Caki2 (cell line): ENCODE measurements around the gene TBC1D5. TPM values are rescaled to one million over a fixed set of nuclear protein-coding genes. Genes with fewer than 3 reads are reported as not detected.
"Not testable (repeated sequence)": the region's sequence is repeated elsewhere in the genome, so short reads cannot be mapped to it uniquely, and the experiment has no call there.

Experiments used
- DNase-seq: peaks from one replicate; pipeline ENCODE4 v3.0.0-alpha.2; 2015; ENCODE audit warnings: low read depth
- in situ Hi-C: cut with HindIII; loops from 2 replicates; pipeline ENCODE4 v1.10.0; 2016; ENCODE audit warnings: low sequenced_read_pairs, low pct_unique_long_range_greater_than_20kb, mixed read lengths
- total RNA-seq: library from RNA; depleted of rRNA; stranded (reverse); fragments of >200 nt; shearing (Covaris generic); gene quantifications from 2 replicates; pipeline ENCODE4 v1.2.3, GENCODE V29; 2014; ENCODE audit warnings: low replicate concordance

Gene TBC1D5
- total RNA-seq, 1 experiment from 2014 or later, result 69.2 TPM

GRCh38 chr3:17369973-17370372 lies 372.5 kb downstream of the TBC1D5 start:
- in situ Hi-C loops, result no loop called here
- no peak for DNase-seq

GRCh38 chr3:17367171-17367570 lies 375.3 kb downstream of the TBC1D5 start:
- DNase-seq, result no peak
- in situ Hi-C loops, result no loop called here

- in situ Hi-C loops, result no loop called here
- no peak for DNase-seq
These were observed 381.4 kb downstream of the TBC1D5 start for GRCh38 chr3:17360991-17361390.

- in situ Hi-C loops, result no loop called here
- no peak for DNase-seq
These were observed 382.5 kb downstream of the TBC1D5 start for GRCh38 chr3:17359911-17360310.

GRCh38 chr3:17357035-17357710 lies 385.3 kb downstream of the TBC1D5 start:
- no peak for DNase-seq
- in situ Hi-C loops, result no loop called here

GRCh38 chr3:17356585-17356984 lies 385.8 kb downstream of the TBC1D5 start:
- in situ Hi-C loops, result no loop called here
- DNase-seq, result no peak

- in situ Hi-C loops, result no loop called here
- DNase-seq, result no peak
These were observed 386.8 kb downstream of the TBC1D5 start for GRCh38 chr3:17355591-17355990.

GRCh38 chr3:17354341-17354740 lies 388.1 kb downstream of the TBC1D5 start:
- in situ Hi-C loops, result no loop called here
- DNase-seq, result no peak

- in situ Hi-C loops, result no loop called here
- DNase-seq, result no peak
These were observed 389.8 kb downstream of the TBC1D5 start for GRCh38 chr3:17352620-17353019.

GRCh38 chr3:17351193-17351592 lies 391.2 kb downstream of the TBC1D5 start:
- DNase-seq, in situ Hi-C loops: not testable (repeated sequence)

- no peak for DNase-seq
These were observed 393.3 kb downstream of the TBC1D5 start for GRCh38 chr3:17349093-17349492.

GRCh38 chr3:17342119-17342518 lies 400.3 kb downstream of the TBC1D5 start:
- in situ Hi-C loops, result no loop called here
- no peak for DNase-seq

More at GRCh38 chr3:17349093-17349492, 393.3 kb downstream of the TBC1D5 start:
- in situ Hi-C loops, result no loop called here

GRCh38 chr3:17340693-17341092 lies 401.7 kb downstream of the TBC1D5 start:
- DNase-seq, result no peak
- in situ Hi-C loops, result no loop called here

GRCh38 chr3:17340261-17340660 lies 402.2 kb downstream of the TBC1D5 start:
- DNase-seq, result no peak
- in situ Hi-C loops, result no loop called here

- no peak for DNase-seq
- in situ Hi-C loops, result no loop called here
These were observed 403.3 kb downstream of the TBC1D5 start for GRCh38 chr3:17339132-17339575.

GRCh38 chr3:17336291-17336690 lies 406.1 kb downstream of the TBC1D5 start:
- in situ Hi-C loops, result no loop called here

GRCh38 chr3:17333893-17334292 lies 408.5 kb downstream of the TBC1D5 start:
- in situ Hi-C loops, result no loop called here
- DNase-seq, result no peak

More at GRCh38 chr3:17336291-17336690, 406.1 kb downstream of the TBC1D5 start:
- DNase-seq, result no peak

- in situ Hi-C loops, result no loop called here
- no peak for DNase-seq
These were observed 409.0 kb downstream of the TBC1D5 start for GRCh38 chr3:17333446-17333845.

GRCh38 chr3:17330660-17331059 lies 411.8 kb downstream of the TBC1D5 start:
- in situ Hi-C loops, result no loop called here
- DNase-seq, result no peak

GRCh38 chr3:17329927-17330326 lies 412.5 kb downstream of the TBC1D5 start:
- in situ Hi-C loops, result no loop called here
- no peak for DNase-seq
